Measurements from ENCODE around the gene VCAN.

VCAN gene

GRCh38 chr5:83540783-83541182, 69.2 kb downstream of the VCAN start:
- no peak for DNase-seq

- no peak for DNase-seq
Measured at GRCh38 chr5:83542839-83543238, 71.3 kb downstream of the VCAN start.

GRCh38 chr5:83543898-83544297, 72.4 kb downstream of the VCAN start:
- DNase-seq = no peak

- no peak for DNase-seq
Measured at GRCh38 chr5:83547161-83547560, 75.6 kb downstream of the VCAN start.

- DNase-seq = no peak
Measured at GRCh38 chr5:83547889-83548288, 76.3 kb downstream of the VCAN start.

- DNase-seq = no peak
Measured at GRCh38 chr5:83548581-83548980, 77.0 kb downstream of the VCAN start.

- DNase-seq = no peak
Measured at GRCh38 chr5:83549076-83549475, 77.5 kb downstream of the VCAN start.

- no peak for DNase-seq
Measured at GRCh38 chr5:83549674-83550073, 78.1 kb downstream of the VCAN start.

GRCh38 chr5:83551821-83552220, 80.3 kb downstream of the VCAN start:
- no peak for DNase-seq

- DNase-seq = no peak
Measured at GRCh38 chr5:83552275-83552674, 80.7 kb downstream of the VCAN start.

GRCh38 chr5:83553000-83553486, 81.5 kb downstream of the VCAN start:
- DNase-seq = no peak

- no peak for DNase-seq
Measured at GRCh38 chr5:83554133-83554532, 82.6 kb downstream of the VCAN start.

- DNase-seq = no peak
Measured at GRCh38 chr5:83554686-83555085, 83.1 kb downstream of the VCAN start.

- DNase-seq = no peak
Measured at GRCh38 chr5:83555263-83555662, 83.7 kb downstream of the VCAN start.

GRCh38 chr5:83556190-83556589, 84.6 kb downstream of the VCAN start:
- no peak for DNase-seq

GRCh38 chr5:83559118-83559785, 87.7 kb downstream of the VCAN start:
- no peak for DNase-seq

GRCh38 chr5:83562071-83562606, 90.6 kb downstream of the VCAN start:
- DNase-seq = no peak

- DNase-seq = no peak
Measured at GRCh38 chr5:83562791-83563557, 91.4 kb downstream of the VCAN start.

GRCh38 chr5:83563631-83564030, 92.1 kb downstream of the VCAN start:
- no peak for DNase-seq

- peak; percentile 28 for DNase-seq
Measured at GRCh38 chr5:83564069-83564749, 92.7 kb downstream of the VCAN start.

GRCh38 chr5:83567741-83568140, 96.2 kb downstream of the VCAN start:
- no peak for DNase-seq

GRCh38 chr5:83568186-83568585, 96.6 kb downstream of the VCAN start:
- DNase-seq = no peak

GRCh38 chr5:83570916-83571315, 99.4 kb downstream of the VCAN start:
- DNase-seq = no peak

GRCh38 chr5:83572271-83572670, 100.7 kb downstream of the VCAN start:
- no peak for DNase-seq

Data from NCI-H1694 treated with DMSO at 0.1 percent for 48 hours (cell line).